ENCODE results near the gene MEGF8. TPM values are rescaled to one million over a fixed set of nuclear protein-coding genes. Genes with fewer than 3 reads are reported as not detected.
A peak's percentile ranks its signal among the peaks of the same experiment; 100 is the strongest.

The MEGF8 gene
- total and polyA plus RNA-seq, 2 experiments from 2014 or later: 5.4 to 26.6 TPM

- Histone ChIP-seq H3K79me2 (ENCODE audit: insufficient read depth) (no peaks in the 10 kb centered on the region), H3K36me3 (ENCODE audit: low read depth) (peaks cover 3% of the 10 kb centered on the region; the same call in 1 of the 2 replicates), H3K4me2 (ENCODE audit: unreplicated experiment) (no peak overlapping the region), H3K27me3 (replicated peaks; ENCODE audit: insufficient read depth) (no peaks in the 10 kb centered on the region), H3K9ac (no peak overlapping the region), H3F3A (ENCODE audit: insufficient read depth) (no peaks in the 10 kb centered on the region), H3K4me1 (ENCODE audit: insufficient read depth) (no peaks in the 10 kb centered on the region), H3K27ac (no peak overlapping the region), H3K4me3 (no peak overlapping the region), H3K9me3 (ENCODE audit: low read depth) (no peaks in the 10 kb centered on the region), H3K9me2 (ENCODE audit: insufficient read depth) (no peaks in the 10 kb centered on the region), H2AFZ (no peak overlapping the region), H4K20me1 (ENCODE audit: insufficient read depth) (no peaks in the 10 kb centered on the region)
- DNase-seq: no peak
- TF ChIP-seq EZH2phosphoT487 (IDR thresholded peaks at IDR 0.05; ENCODE audit: insufficient read depth, low read depth): no peak
- 89 to 90% methylated on average over 15 of the region's 15 CpGs for WGBS, 2 experiments (ENCODE audit: low coverage in 1 of 2, low lambda C conversion rate in 2 of 2, missing lambda C conversion rate in 2 of 2)
- in situ Hi-C loops (cut with MboI): no loop called here
These were observed 28.4 kb upstream of the MEGF8 start for GRCh38 chr19:42297039-42297438.

- Histone ChIP-seq H2AFZ (peak within 1 kb of the TSS; percentile 84), H3K4me3 (peak within 1 kb of the TSS; percentile 74), H3K27ac (no peak within 1 kb of the TSS), H4K20me1 (ENCODE audit: insufficient read depth) (no peaks in the 10 kb centered on the region), H3K9ac (peak within 1 kb of the TSS; percentile 64), H3K9me2 (ENCODE audit: insufficient read depth) (no peaks in the 10 kb centered on the region), H3K4me1 (ENCODE audit: insufficient read depth) (no peaks in the 10 kb centered on the region), H3K27me3 (replicated peaks; ENCODE audit: insufficient read depth) (no peaks in the 10 kb centered on the region), H3K9me3 (ENCODE audit: low read depth) (no peaks in the 10 kb centered on the region), H3F3A (ENCODE audit: insufficient read depth) (no peaks in the 10 kb centered on the region; the same call in 1 of the 2 replicates), H3K36me3 (ENCODE audit: low read depth) (no peaks in the 10 kb centered on the region), H3K79me2 (ENCODE audit: insufficient read depth) (no peaks in the 10 kb centered on the region), H3K4me2 (ENCODE audit: unreplicated experiment) (peak within 1 kb of the TSS; percentile 75)
- peak; percentile 41 for DNase-seq
- 11 to 16% methylated on average over 16 to 21 of the region's 21 CpGs for WGBS, 2 experiments (ENCODE audit: low coverage in 1 of 2, low lambda C conversion rate in 2 of 2, missing lambda C conversion rate in 2 of 2)
- TF ChIP-seq EZH2 (IDR thresholded peaks at IDR 0.05; ENCODE audit: insufficient read depth, poor library complexity, severe bottlenecking) (no peak), EZH2phosphoT487 (IDR thresholded peaks at IDR 0.05; ENCODE audit: insufficient read depth, low read depth) (no peak)
- in situ Hi-C loops (cut with MboI): no loop called here
These were observed 23.7 kb upstream of the MEGF8 start, which contains the start of gene PRR19 for GRCh38 chr19:42301646-42302203. Gene PRR19 (plus strand): TSS chr19:42302132. CDS start chr19:42309585, 7,453 bp downstream.

- TF ChIP-seq EZH2 (IDR thresholded peaks at IDR 0.05; ENCODE audit: insufficient read depth, poor library complexity, severe bottlenecking) (no peak), EZH2phosphoT487 (IDR thresholded peaks at IDR 0.05; ENCODE audit: insufficient read depth, low read depth) (no peak)
- no peaks in the 10 kb centered on the region for H4K20me1 ChIP-seq (ENCODE audit: insufficient read depth)
- H3K79me2 ChIP-seq (ENCODE audit: insufficient read depth): no peaks in the 10 kb centered on the region
- no peaks in the 10 kb centered on the region for H3K27me3 ChIP-seq (replicated peaks; ENCODE audit: insufficient read depth)
- H2AFZ ChIP-seq: peak overlapping the region; percentile 84
- no peaks in the 10 kb centered on the region; the same call in 1 of the 2 replicates for H3F3A ChIP-seq (ENCODE audit: insufficient read depth)
- H3K4me3 ChIP-seq: peak overlapping the region; percentile 74
- no peaks in the 10 kb centered on the region for H3K9me3 ChIP-seq (ENCODE audit: low read depth)
- DNase-seq: no peak
- WGBS, 2 experiments (ENCODE audit: low coverage in 1 of 2, low lambda C conversion rate in 2 of 2, missing lambda C conversion rate in 2 of 2): 36 to 42% methylated on average over 11 of the region's 11 CpGs
- in situ Hi-C loops (cut with MboI): no loop called here
- H3K4me1 ChIP-seq (ENCODE audit: insufficient read depth): no peaks in the 10 kb centered on the region
- no peak overlapping the region for H3K4me2 ChIP-seq (ENCODE audit: unreplicated experiment)
- H3K27ac ChIP-seq: no peak overlapping the region
- peak overlapping the region; percentile 64; the same call in 1 of the 2 replicates for H3K9ac ChIP-seq
- no peaks in the 10 kb centered on the region for H3K36me3 ChIP-seq (ENCODE audit: low read depth)
- H3K9me2 ChIP-seq (ENCODE audit: insufficient read depth): no peaks in the 10 kb centered on the region
These were observed 22.4 kb upstream of the MEGF8 start for GRCh38 chr19:42303101-42303464.

- H3K36me3 ChIP-seq (ENCODE audit: low read depth): no peaks in the 10 kb centered on the region
- H3F3A ChIP-seq (ENCODE audit: insufficient read depth): no peaks in the 10 kb centered on the region; the same call in 1 of the 2 replicates
- no peaks in the 10 kb centered on the region for H3K79me2 ChIP-seq (ENCODE audit: insufficient read depth)
- WGBS, 2 experiments (ENCODE audit: low coverage in 1 of 2, low lambda C conversion rate in 2 of 2, missing lambda C conversion rate in 2 of 2): 88 to 91% methylated on average over 8 of the region's 8 CpGs
- no peaks in the 10 kb centered on the region for H3K27me3 ChIP-seq (replicated peaks; ENCODE audit: insufficient read depth)
- H3K4me2 ChIP-seq (ENCODE audit: unreplicated experiment): no peak overlapping the region
- no peak overlapping the region for H2AFZ ChIP-seq
- no peak overlapping the region for H3K9ac ChIP-seq
- H3K9me3 ChIP-seq (ENCODE audit: low read depth): no peaks in the 10 kb centered on the region
- no peak overlapping the region for H3K27ac ChIP-seq
- no peaks in the 10 kb centered on the region for H4K20me1 ChIP-seq (ENCODE audit: insufficient read depth)
- H3K4me1 ChIP-seq (ENCODE audit: insufficient read depth): no peaks in the 10 kb centered on the region
- H3K9me2 ChIP-seq (ENCODE audit: insufficient read depth): no peaks in the 10 kb centered on the region
- TF ChIP-seq EZH2phosphoT487 (IDR thresholded peaks at IDR 0.05; ENCODE audit: insufficient read depth, low read depth): no peak
- TF ChIP-seq EZH2 (IDR thresholded peaks at IDR 0.05; ENCODE audit: insufficient read depth, poor library complexity, severe bottlenecking): no peak
- no peak overlapping the region for H3K4me3 ChIP-seq
- no peak for DNase-seq
- in situ Hi-C loops (cut with MboI): no loop called here
These were observed 21.6 kb upstream of the MEGF8 start for GRCh38 chr19:42303876-42304275.
